PC-3 (cell line): ENCODE results near the gene CREG2. TPM values are rescaled to one million over a fixed set of nuclear protein-coding genes. Genes with fewer than 3 reads are reported as not detected.

Source experiments
- ATAC-seq: fragments of 200-7000 bp; cut with Tn5 transposase; 2 replicates; pipeline ENCODE4 v1.9.1; 2020; ENCODE audit warnings: mild to moderate bottlenecking, moderate library complexity
- BruUV-seq: library from RNA; stranded (reverse); fragments of 400-500 nt; replicated peaks from 2 replicates; lab custom pipeline; 2021; lab: Mats Ljungman, UMichigan
- CTCF ChIA-PET: fragments of 300-600 bp; sonication (Branson Sonifier 250); formaldehyde crosslinking; loops from one replicate; lab custom pipeline; 2022; ENCODE audit warnings: antibody characterized with exemption; lab: Charles Lee
- POLR2A ChIA-PET: fragments of 300-600 bp; sonication (Branson Sonifier 250); formaldehyde crosslinking; loops from one replicate; lab custom pipeline; 2022; ENCODE audit warnings: antibody characterized with exemption; ENCODE audit not compliant: unreplicated experiment; lab: Charles Lee
- DNase-seq: peaks from one replicate; pipeline ENCODE4 v3.0.0-alpha.2; 2015
- H2AFZ ChIP-seq: fragments of 300-600 bp; sonication (generic); 2 replicates; pipeline ENCODE4 v1.6.0; 2016; ENCODE audit warnings: antibody characterized with exemption, low read length
- H3F3A ChIP-seq: fragments of 300-600 bp; sonication (generic); one replicate; pipeline ENCODE4 v1.6.0; 2017; ENCODE audit warnings: antibody characterized with exemption, low read length, control low read depth, mild to moderate bottlenecking; ENCODE audit not compliant: unreplicated experiment
- H3K27ac ChIP-seq: fragments of 300-600 bp; sonication (generic); 2 replicates; pipeline ENCODE4 v1.5.1; 2016; ENCODE audit warnings: mild to moderate bottlenecking, low read length
- H3K27me3 ChIP-seq: fragments of 300-600 bp; sonication (generic); 2 replicates; pipeline ENCODE4 v1.6.1; 2016; ENCODE audit warnings: low read length, mixed read lengths
- H3K36me3 ChIP-seq: fragments of 300-600 bp; sonication (generic); 2 replicates; pipeline ENCODE4 v1.6.1; 2016; ENCODE audit warnings: low read depth, mixed run types, low read length, mixed read lengths
- H3K4me1 ChIP-seq: fragments of 300-600 bp; sonication (generic); 2 replicates; pipeline ENCODE4 v1.5.1; 2016; ENCODE audit warnings: low read length; ENCODE audit not compliant: insufficient read depth
- H3K4me2 ChIP-seq: fragments of 300-600 bp; sonication (generic); 2 replicates; pipeline ENCODE4 v1.6.0; 2016; ENCODE audit warnings: low read length
- H3K4me3 ChIP-seq: fragments of 300-600 bp; sonication (generic); 2 replicates; pipeline ENCODE4 v1.5.1; 2016; ENCODE audit warnings: mild to moderate bottlenecking, low read length, mixed read lengths
- H3K79me2 ChIP-seq: fragments of 300-600 bp; sonication (generic); 2 replicates; pipeline ENCODE4 v1.6.1; 2017; ENCODE audit warnings: low read length, mixed read lengths
- H3K9ac ChIP-seq: fragments of 300-600 bp; sonication (generic); 2 replicates; pipeline ENCODE4 v1.6.0; 2016; ENCODE audit warnings: mild to moderate bottlenecking, low read length
- H3K9me2 ChIP-seq: fragments of 300-600 bp; sonication (generic); replicated peaks from 2 replicates; pipeline ENCODE4 v1.6.1; 2016; ENCODE audit warnings: mixed run types, low read length, mixed read lengths
- H3K9me3 ChIP-seq: fragments of 300-600 bp; sonication (generic); 2 replicates; pipeline ENCODE4 v1.6.1; 2016; ENCODE audit warnings: low read length, mixed read lengths
- H4K20me1 ChIP-seq: fragments of 300-600 bp; sonication (generic); 2 replicates; pipeline ENCODE4 v1.6.1; 2016; ENCODE audit warnings: low read length, mixed read lengths
- CTCF ChIP-seq: fragments of 300-600 bp; sonication (generic); conservative IDR thresholded peaks from 2 replicates; pipeline ENCODE4 v1.5.1; 2017; ENCODE audit warnings: antibody characterized with exemption, low read depth, mild to moderate bottlenecking, low read length
- EZH2 ChIP-seq: fragments of 300-600 bp; sonication (generic); IDR thresholded peaks from one replicate; pipeline ENCODE4 v1.6.1; 2017; ENCODE audit warnings: antibody characterized with exemption, mild to moderate bottlenecking, low read length; ENCODE audit not compliant: unreplicated experiment
- EZH2phosphoT487 ChIP-seq: fragments of 300-600 bp; sonication (generic); IDR thresholded peaks from 2 replicates; pipeline ENCODE4 v1.6.1; 2018; ENCODE audit warnings: mild to moderate bottlenecking, antibody characterized with exemption, low read length, borderline replicate concordance
- intact Hi-C: fragments of 100-400 bp; cut with micrococcal nuclease; formaldehyde crosslinking; loops from 2 replicates; pipeline ENCODE4 v1.9.0; 2023
- total RNA-seq: library from RNA; depleted of rRNA; stranded (reverse); fragments of >200 nt; gene quantifications from 2 replicates; pipeline ENCODE4 v1.2.3, GENCODE V29; 2014

Gene CREG2
- total RNA-seq, 1 experiment from 2014 or later: 40.0 TPM

GRCh38 chr2:101340141-101340551 lies 47.2 kb downstream of the CREG2 start:
- Histone ChIP-seq H3K9me2 (no peaks in the 10 kb centered on the region), H4K20me1 (no peaks in the 10 kb centered on the region), H2AFZ (0 out of 2 replicates have a peak overlapping the region, but pooled peaks have one; percentile 3), H3K4me1 (peaks cover 42% of the 10 kb centered on the region), H3K36me3 (no peaks in the 10 kb centered on the region), H3K9ac (no peak overlapping the region), H3K9me3 (no peaks in the 10 kb centered on the region), H3K27ac (no peak overlapping the region), H3K4me3 (no peak overlapping the region), H3K27me3 (no peaks in the 10 kb centered on the region), H3F3A (no peaks in the 10 kb centered on the region), H3K4me2 (0 out of 2 replicates have a peak overlapping the region, but pooled peaks have one; percentile 2), H3K79me2 (no peaks in the 10 kb centered on the region)
- no TSS peak for BruUV-seq
- ChIA-PET POLR2A (no interaction called here), CTCF (no interaction called here)
- TF ChIP-seq CTCF (no peak), EZH2phosphoT487 (no peak)
- ATAC-seq (no peak), DNase-seq (peak; percentile 46)
- intact Hi-C loops: loop anchor here (5.0 kb wide), 2 partner anchors 357 to 492 kb away; partner anchors contain the start of gene MAP4K4

GRCh38 chr2:101339266-101339880 lies 47.9 kb downstream of the CREG2 start:
- ATAC-seq (no peak), DNase-seq (peak; percentile 22)
- no peak overlapping the region for H3K27ac ChIP-seq
- ChIA-PET CTCF (no interaction called here), POLR2A (no interaction called here)
- no peak overlapping the region for H3K4me3 ChIP-seq
- no peak for TF ChIP-seq EZH2phosphoT487
- TF ChIP-seq EZH2: no peak
- TF ChIP-seq CTCF: no peak
- no peaks in the 10 kb centered on the region for H3K9me2 ChIP-seq
- no peaks in the 10 kb centered on the region for H4K20me1 ChIP-seq
- no peaks in the 10 kb centered on the region for H3K27me3 ChIP-seq
- H3K9me3 ChIP-seq: no peaks in the 10 kb centered on the region
- peaks cover 42% of the 10 kb centered on the region for H3K4me1 ChIP-seq
- H3K36me3 ChIP-seq: no peaks in the 10 kb centered on the region
- intact Hi-C loops: no loop called here
- H2AFZ ChIP-seq: no peak overlapping the region
- H3K4me2 ChIP-seq: no peak overlapping the region
- BruUV-seq: no TSS peak
- no peaks in the 10 kb centered on the region for H3K79me2 ChIP-seq
- H3F3A ChIP-seq: no peaks in the 10 kb centered on the region
- no peak overlapping the region for H3K9ac ChIP-seq

GRCh38 chr2:101337877-101338276 lies 49.4 kb downstream of the CREG2 start:
- intact Hi-C loops: no loop called here
- Histone ChIP-seq H2AFZ (peak overlapping the region; percentile 54), H3K9me2 (no peaks in the 10 kb centered on the region), H3F3A (no peaks in the 10 kb centered on the region), H3K4me1 (peaks cover 42% of the 10 kb centered on the region), H3K79me2 (no peaks in the 10 kb centered on the region), H3K36me3 (no peaks in the 10 kb centered on the region), H3K9me3 (no peaks in the 10 kb centered on the region), H3K9ac (no peak overlapping the region), H3K4me2 (peak overlapping the region; percentile 49), H3K27ac (peak overlapping the region; percentile 17; the same call in 1 of the 2 replicates), H3K27me3 (no peaks in the 10 kb centered on the region), H3K4me3 (no peak overlapping the region), H4K20me1 (no peaks in the 10 kb centered on the region)
- ChIA-PET POLR2A (interaction anchor here (0.6 kb wide), 1 partner anchor 98 kb away, joined by 16 read pairs; no protein-coding TSS in a partner anchor), CTCF (no interaction called here)
- no peak for TF ChIP-seq EZH2
- TF ChIP-seq CTCF: no peak
- no peak for TF ChIP-seq EZH2phosphoT487
- BruUV-seq: no TSS peak
- ATAC-seq (peak; percentile 51; the same call in 1 of the 2 replicates), DNase-seq (peak; percentile 62)
